Panc1 (cell line): ENCODE data around the gene GKN1. TPM values are rescaled to one million over a fixed set of nuclear protein-coding genes. Genes with fewer than 3 reads are reported as not detected.

Experiments
- ATAC-seq: fragments of 200-7000 bp; cut with Tn5 transposase; 2 replicates; pipeline ENCODE4 v1.9.1; 2020; ENCODE audit warnings: mild to moderate bottlenecking, moderate library complexity
- BruUV-seq: library from RNA; stranded (reverse); fragments of 400-500 nt; replicated peaks from 2 replicates; lab custom pipeline; 2021; lab: Mats Ljungman, UMichigan
- CTCF ChIA-PET: fragments of 300-600 bp; sonication (Branson Sonifier 250); formaldehyde crosslinking; loops from one replicate; lab custom pipeline; 2022; ENCODE audit warnings: antibody characterized with exemption; lab: Charles Lee
- POLR2A ChIA-PET: fragments of 300-600 bp; sonication (Branson Sonifier 250); formaldehyde crosslinking; loops from one replicate; lab custom pipeline; 2022; ENCODE audit warnings: antibody characterized with exemption; lab: Charles Lee
- DNase-seq: peaks from one replicate; pipeline ENCODE4 v3.0.0-alpha.2; 2010; ENCODE audit warnings: low read depth, low spot score
- H3K27ac ChIP-seq: 2 replicates; pipeline ENCODE4 v1.5.1; 2011; ENCODE audit warnings: mild to moderate bottlenecking, low read length, inconsistent platforms
- H3K27me3 ChIP-seq: fragments of 200-500 bp; sonication (Bioruptor generic); 2 replicates; pipeline ENCODE4 v1.6.0; 2014; ENCODE audit warnings: low read length, inconsistent platforms; ENCODE audit not compliant: control insufficient read depth, insufficient read depth
- H3K36me3 ChIP-seq: fragments of 200-500 bp; sonication (Bioruptor generic); 2 replicates; pipeline ENCODE4 v1.5.1; 2014; ENCODE audit warnings: inconsistent platforms, mild to moderate bottlenecking, low read length, moderate library complexity; ENCODE audit not compliant: control insufficient read depth, insufficient read depth
- H3K4me1 ChIP-seq: 2 replicates; pipeline ENCODE4 v1.5.1; 2011; ENCODE audit warnings: inconsistent platforms, mild to moderate bottlenecking, low read length, moderate library complexity; ENCODE audit not compliant: control insufficient read depth, insufficient read depth
- H3K4me3 ChIP-seq, 2 experiments: 2 replicates each; pipeline ENCODE4 v1.5.1; 2011 to 2012; ENCODE audit warnings: low read depth in 2 of 2, low read length in 2 of 2, mild to moderate bottlenecking in 2 of 2, inconsistent platforms in 1 of 2, moderate library complexity in 1 of 2
- H3K9me3 ChIP-seq: fragments of 200-500 bp; sonication (Bioruptor generic); 2 replicates; pipeline ENCODE4 v1.5.1; 2014; ENCODE audit warnings: low read depth, mild to moderate bottlenecking, inconsistent platforms, low read length, moderate library complexity; ENCODE audit not compliant: control insufficient read depth, insufficient read depth
- POLR2AphosphoS5 ChIP-seq: IDR thresholded peaks from 2 replicates; pipeline ENCODE4 v1.6.1; 2012; ENCODE audit warnings: mild to moderate bottlenecking, low read depth, low read length, moderate library complexity
- SIN3A ChIP-seq: IDR thresholded peaks from 2 replicates; pipeline ENCODE4 v1.6.1; 2012; ENCODE audit warnings: low read depth, mild to moderate bottlenecking, low read length, moderate library complexity, borderline replicate concordance; ENCODE audit not compliant: insufficient read depth
- TCF7L2 ChIP-seq: IDR thresholded peaks from 2 replicates; pipeline ENCODE4 v1.6.1; 2011; ENCODE audit warnings: mild to moderate bottlenecking, low read depth, low read length, inconsistent platforms
- in situ Hi-C: cut with HindIII; loops from 2 replicates; pipeline ENCODE4 v1.10.0; 2016; ENCODE audit warnings: low sequenced_read_pairs, low pct_unique_long_range_greater_than_20kb
- intact Hi-C: fragments of 100-400 bp; cut with micrococcal nuclease; formaldehyde crosslinking; loops from one replicate; pipeline ENCODE4 v1.10.0; 2022; ENCODE audit not compliant: unreplicated experiment
- total RNA-seq: library from RNA; stranded (reverse); gene quantifications from one replicate; pipeline ENCODE4 v1.2.1, GENCODE V29; 2021; ENCODE audit not compliant: unreplicated experiment
- TF ChIP-seq, protein P1 (sequence below): fragments of 450-650 bp; IDR thresholded peaks from 2 replicates; pipeline ENCODE4 v1.5.1; 2017; ENCODE audit warnings: mild to moderate bottlenecking
- TF ChIP-seq, protein P2 (sequence below), 2 experiments: IDR thresholded peaks; 2 replicates each; pipeline ENCODE4 v1.6.1; 2011 to 2012; ENCODE audit warnings: low read depth in 2 of 2, control low read depth in 1 of 2, low read length in 1 of 2, mild to moderate bottlenecking in 1 of 2, moderate library complexity in 1 of 2; ENCODE audit not compliant: insufficient read depth in 1 of 2

Gene GKN1
- total RNA-seq, 1 experiment from 2014 or later = not detected

DNA sequence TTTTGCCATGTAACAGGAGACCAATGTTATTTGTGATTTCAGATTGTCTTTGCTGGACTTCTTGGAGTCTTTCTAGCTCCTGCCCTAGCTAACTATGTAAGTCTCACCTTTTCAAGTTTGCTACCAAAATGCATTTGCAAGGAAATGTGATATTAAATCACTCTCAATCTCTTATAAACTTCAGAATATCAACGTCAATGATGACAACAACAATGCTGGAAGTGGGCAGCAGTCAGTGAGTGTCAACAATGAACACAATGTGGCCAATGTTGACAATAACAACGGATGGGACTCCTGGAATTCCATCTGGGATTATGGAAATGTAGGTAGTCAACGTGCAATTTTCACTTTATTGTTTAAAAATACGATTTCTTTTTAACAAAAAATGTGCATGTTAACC, 3.0 kb downstream of the GKN1 start:
- in situ Hi-C loops (no loop called here), intact Hi-C loops (no loop called here)
- Histone ChIP-seq H3K36me3 (no peaks in the 10 kb centered on the region; the same call in 1 of the 2 replicates), H3K4me3 (no peak overlapping the region), H3K4me1 (no peaks in the 10 kb centered on the region; the same call in none of the 2 replicates), H3K27ac (no peak overlapping the region), H3K27me3 (no peaks in the 10 kb centered on the region; the same call in 1 of the 2 replicates), H3K9me3 (no peaks in the 10 kb centered on the region)
- BruUV-seq = no TSS peak
- ATAC-seq = no peak
- no peak for DNase-seq
- ChIA-PET POLR2A (no interaction called here), CTCF (no interaction called here)
- TF ChIP-seq, protein P1, sequence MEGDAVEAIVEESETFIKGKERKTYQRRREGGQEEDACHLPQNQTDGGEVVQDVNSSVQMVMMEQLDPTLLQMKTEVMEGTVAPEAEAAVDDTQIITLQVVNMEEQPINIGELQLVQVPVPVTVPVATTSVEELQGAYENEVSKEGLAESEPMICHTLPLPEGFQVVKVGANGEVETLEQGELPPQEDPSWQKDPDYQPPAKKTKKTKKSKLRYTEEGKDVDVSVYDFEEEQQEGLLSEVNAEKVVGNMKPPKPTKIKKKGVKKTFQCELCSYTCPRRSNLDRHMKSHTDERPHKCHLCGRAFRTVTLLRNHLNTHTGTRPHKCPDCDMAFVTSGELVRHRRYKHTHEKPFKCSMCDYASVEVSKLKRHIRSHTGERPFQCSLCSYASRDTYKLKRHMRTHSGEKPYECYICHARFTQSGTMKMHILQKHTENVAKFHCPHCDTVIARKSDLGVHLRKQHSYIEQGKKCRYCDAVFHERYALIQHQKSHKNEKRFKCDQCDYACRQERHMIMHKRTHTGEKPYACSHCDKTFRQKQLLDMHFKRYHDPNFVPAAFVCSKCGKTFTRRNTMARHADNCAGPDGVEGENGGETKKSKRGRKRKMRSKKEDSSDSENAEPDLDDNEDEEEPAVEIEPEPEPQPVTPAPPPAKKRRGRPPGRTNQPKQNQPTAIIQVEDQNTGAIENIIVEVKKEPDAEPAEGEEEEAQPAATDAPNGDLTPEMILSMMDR = no peak
- no peak for TF ChIP-seq TCF7L2
- TF ChIP-seq SIN3A = no peak
- no peak for TF ChIP-seq POLR2AphosphoS5
- TF ChIP-seq, protein P2, sequence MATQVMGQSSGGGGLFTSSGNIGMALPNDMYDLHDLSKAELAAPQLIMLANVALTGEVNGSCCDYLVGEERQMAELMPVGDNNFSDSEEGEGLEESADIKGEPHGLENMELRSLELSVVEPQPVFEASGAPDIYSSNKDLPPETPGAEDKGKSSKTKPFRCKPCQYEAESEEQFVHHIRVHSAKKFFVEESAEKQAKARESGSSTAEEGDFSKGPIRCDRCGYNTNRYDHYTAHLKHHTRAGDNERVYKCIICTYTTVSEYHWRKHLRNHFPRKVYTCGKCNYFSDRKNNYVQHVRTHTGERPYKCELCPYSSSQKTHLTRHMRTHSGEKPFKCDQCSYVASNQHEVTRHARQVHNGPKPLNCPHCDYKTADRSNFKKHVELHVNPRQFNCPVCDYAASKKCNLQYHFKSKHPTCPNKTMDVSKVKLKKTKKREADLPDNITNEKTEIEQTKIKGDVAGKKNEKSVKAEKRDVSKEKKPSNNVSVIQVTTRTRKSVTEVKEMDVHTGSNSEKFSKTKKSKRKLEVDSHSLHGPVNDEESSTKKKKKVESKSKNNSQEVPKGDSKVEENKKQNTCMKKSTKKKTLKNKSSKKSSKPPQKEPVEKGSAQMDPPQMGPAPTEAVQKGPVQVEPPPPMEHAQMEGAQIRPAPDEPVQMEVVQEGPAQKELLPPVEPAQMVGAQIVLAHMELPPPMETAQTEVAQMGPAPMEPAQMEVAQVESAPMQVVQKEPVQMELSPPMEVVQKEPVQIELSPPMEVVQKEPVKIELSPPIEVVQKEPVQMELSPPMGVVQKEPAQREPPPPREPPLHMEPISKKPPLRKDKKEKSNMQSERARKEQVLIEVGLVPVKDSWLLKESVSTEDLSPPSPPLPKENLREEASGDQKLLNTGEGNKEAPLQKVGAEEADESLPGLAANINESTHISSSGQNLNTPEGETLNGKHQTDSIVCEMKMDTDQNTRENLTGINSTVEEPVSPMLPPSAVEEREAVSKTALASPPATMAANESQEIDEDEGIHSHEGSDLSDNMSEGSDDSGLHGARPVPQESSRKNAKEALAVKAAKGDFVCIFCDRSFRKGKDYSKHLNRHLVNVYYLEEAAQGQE (IDR thresholded peaks at IDR 0.05; ENCODE audit: insufficient read depth in 1 of 2, low read depth in 2 of 2, low read length in 1 of 2) = no peak

DNA sequence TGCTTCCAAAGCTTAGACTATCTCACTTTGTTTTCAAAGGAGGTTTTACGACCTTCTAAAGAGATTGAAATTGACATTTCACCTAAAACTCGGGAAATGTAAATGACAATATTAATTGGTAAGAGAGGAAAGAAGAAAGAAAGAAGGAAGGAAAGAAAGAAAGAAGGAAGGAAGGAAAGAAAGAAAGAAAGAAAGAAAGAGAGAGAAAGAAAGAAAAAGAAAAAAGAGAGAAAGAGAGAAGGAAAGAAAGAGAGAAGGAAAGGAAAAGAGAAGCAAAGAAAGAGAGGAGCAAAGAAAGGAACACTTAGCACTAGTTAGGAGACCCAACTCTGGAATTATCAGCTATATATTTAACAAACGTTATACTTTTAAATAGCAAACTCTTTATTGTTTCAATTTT, 3.7 kb downstream of the GKN1 start:
- intact Hi-C loops (no loop called here), in situ Hi-C loops (no loop called here)
- H3K27ac ChIP-seq = no peak overlapping the region
- H3K27me3 ChIP-seq = no peaks in the 10 kb centered on the region; the same call in 1 of the 2 replicates
- POLR2A ChIA-PET = interaction anchor here (0.6 kb wide), 1 partner anchor 15 kb away, joined by 3 read pairs; no protein-coding TSS in a partner anchor
- CTCF ChIA-PET = no interaction called here
- H3K36me3 ChIP-seq = no peaks in the 10 kb centered on the region; the same call in 1 of the 2 replicates
- DNase-seq (no peak), ATAC-seq (no peak)
- BruUV-seq = no TSS peak
- H3K4me3 ChIP-seq = no peak overlapping the region
- no peaks in the 10 kb centered on the region for H3K9me3 ChIP-seq
- H3K4me1 ChIP-seq = no peaks in the 10 kb centered on the region; the same call in none of the 2 replicates
- TF ChIP-seq, protein P1 = no peak
- no peak for TF ChIP-seq SIN3A
- TF ChIP-seq TCF7L2 = no peak
- no peak for TF ChIP-seq POLR2AphosphoS5
- TF ChIP-seq, protein P2 (IDR thresholded peaks at IDR 0.05; ENCODE audit: insufficient read depth in 1 of 2, low read depth in 2 of 2, low read length in 1 of 2) = no peak
